Ascending aorta (tissue), 2 donors: ENCODE measurements around the gene TPTE. TPM values are rescaled to one million over a fixed set of nuclear protein-coding genes. Genes with fewer than 3 reads are reported as not detected.
"Not testable (repeated sequence)": the region's sequence is repeated elsewhere in the genome, so short reads cannot be mapped to it uniquely, and the experiment has no call there.

Experiments used
- DNase-seq, 2 donors: peaks; one replicate each; pipeline ENCODE4 v3.0.0-alpha.2; 2019; ENCODE audit warnings: low spot score in 2 of 2
- H3K27ac ChIP-seq, 2 donors: fragments of 200-600 bp; sonication (generic); one replicate each; pipeline ENCODE4 v1.5.1; 2016 to 2017; ENCODE audit warnings: mild to moderate bottlenecking in 1 of 2
- H3K27me3 ChIP-seq: fragments of 200-600 bp; sonication (generic); one replicate; pipeline ENCODE4 v1.5.1; 2017
- H3K36me3 ChIP-seq, 2 donors: fragments of 200-600 bp; sonication (generic); one replicate each; pipeline ENCODE4 v1.5.1; 2016
- H3K4me1 ChIP-seq, 2 donors: fragments of 200-600 bp; sonication (generic); one replicate each; pipeline ENCODE4 v1.5.1; 2016 to 2017; ENCODE audit warnings: mild to moderate bottlenecking in 1 of 2
- H3K4me3 ChIP-seq, 2 donors: fragments of 200-600 bp; sonication (generic); one replicate each; pipeline ENCODE4 v1.5.1; 2016 to 2017; ENCODE audit warnings: mild to moderate bottlenecking in 1 of 2
- H3K9me3 ChIP-seq, 2 donors: fragments of 200-600 bp; sonication (generic); one replicate each; pipeline ENCODE4 v1.5.1; 2016
- CTCF ChIP-seq, 3 experiments: fragments of 200-600 bp in 2 of 3; fragments of 450-650 bp in 1 of 3; sonication (generic) in 2 of 3; IDR thresholded peaks; one replicate each; pipeline ENCODE4 v1.5.1; 2016 to 2019; ENCODE audit warnings: antibody characterized with exemption in 3 of 3, mild to moderate bottlenecking in 1 of 3, moderate library complexity in 1 of 3
- intact Hi-C: fragments of 100-400 bp; cut with DNase I; formaldehyde crosslinking; loops from one replicate; pipeline ENCODE4 v1.15.1; 2023
- total RNA-seq: library from RNA; depleted of rRNA; stranded (reverse); fragments of >200 nt; gene quantifications from one replicate; pipeline ENCODE4 v1.1.0, GENCODE V29; 2016

TPTE gene
- total RNA-seq, 1 donor from 2014 or later, result not detected

DNA sequence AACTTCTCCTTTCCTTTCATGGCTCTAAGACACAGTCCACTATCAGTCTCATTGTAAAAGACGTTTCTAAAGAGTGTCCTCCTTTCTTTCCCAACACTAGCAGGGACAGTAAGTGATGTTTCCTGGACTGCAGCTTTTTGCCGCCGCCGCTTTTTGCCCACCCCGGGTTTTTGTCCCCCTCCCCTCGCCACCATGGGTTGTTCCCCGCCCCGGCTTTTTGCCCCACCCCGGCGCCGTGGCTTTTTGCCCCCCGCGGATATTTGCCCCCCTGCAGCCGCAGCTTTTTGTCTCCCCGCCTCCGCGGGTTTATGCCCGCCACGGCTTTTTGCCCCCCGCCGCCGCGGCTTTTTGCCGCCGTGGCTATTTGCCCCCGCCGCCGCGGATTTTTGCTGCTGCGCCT is 95.2 kb downstream of the TPTE start:
- no peak for DNase-seq
- H3K36me3 ChIP-seq, result no peaks in the 10 kb centered on the region
- intact Hi-C loops, result no loop called here
- no peak overlapping the region for H3K27ac ChIP-seq
- no peak overlapping the region for H3K4me3 ChIP-seq
- H3K9me3 ChIP-seq, result peaks cover 0 to 9% of the 10 kb centered on the region in 2 donors
- no peak for TF ChIP-seq CTCF (IDR thresholded peaks at IDR 0.05)
- H3K4me1 ChIP-seq, result no peaks in the 10 kb centered on the region
- H3K27me3 ChIP-seq, result no peaks in the 10 kb centered on the region

- H3K27me3 ChIP-seq, H3K27ac ChIP-seq, H3K4me3 ChIP-seq, H3K4me1 ChIP-seq, H3K36me3 ChIP-seq, intact Hi-C loops, DNase-seq: not testable (repeated sequence)
- peaks cover 0 to 11% of the 10 kb centered on the region in 2 donors for H3K9me3 ChIP-seq
Measured at GRCh38 chr21:10617133-10617752, 95.9 kb downstream of the TPTE start.

GRCh38 chr21:10627316-10627863 is 106.0 kb downstream of the TPTE start:
- H3K27me3 ChIP-seq, result no peaks in the 10 kb centered on the region
- no peak for DNase-seq
- H3K9me3 ChIP-seq, result peaks cover 0 to 19% of the 10 kb centered on the region in 2 donors
- no peak overlapping the region for H3K27ac ChIP-seq
- H3K4me3 ChIP-seq, result no peak overlapping the region
- intact Hi-C loops, result no loop called here
- no peaks in the 10 kb centered on the region for H3K4me1 ChIP-seq
- H3K36me3 ChIP-seq, result no peaks in the 10 kb centered on the region
- TF ChIP-seq CTCF (IDR thresholded peaks at IDR 0.05), result no peak

GRCh38 chr21:10629239-10629638 is 107.9 kb downstream of the TPTE start:
- intact Hi-C loops, DNase-seq: not testable (repeated sequence)
- peaks cover 0 to 17% of the 10 kb centered on the region in 2 donors for H3K9me3 ChIP-seq

DNA sequence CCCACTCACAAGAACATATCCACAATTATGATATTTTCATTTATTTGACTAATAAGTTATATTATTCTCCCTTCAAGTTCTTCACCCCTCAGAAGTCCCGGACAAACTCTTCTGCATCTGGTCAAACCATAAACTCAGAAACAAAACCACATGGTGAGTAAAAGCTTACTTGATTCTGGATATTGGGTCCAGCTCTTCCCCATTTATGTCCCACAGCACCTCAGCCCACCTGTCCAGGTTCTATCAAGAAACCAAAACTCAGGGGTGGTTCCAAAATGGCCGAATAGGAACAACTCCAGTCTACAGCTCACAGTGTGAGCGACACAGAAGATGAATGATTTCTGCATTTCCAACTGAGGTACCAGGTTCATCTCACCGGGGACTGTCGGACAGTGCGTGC is 109.4 kb downstream of the TPTE start:
- DNase-seq, H3K4me1 ChIP-seq, H3K36me3 ChIP-seq, H3K4me3 ChIP-seq, H3K27ac ChIP-seq, intact Hi-C loops, H3K27me3 ChIP-seq: not testable (repeated sequence)
- peaks cover 0 to 19% of the 10 kb centered on the region in 2 donors for H3K9me3 ChIP-seq

More at GRCh38 chr21:10629239-10629638, 107.9 kb downstream of the TPTE start:
- not testable (repeated sequence) for H3K4me3 ChIP-seq, H3K27ac ChIP-seq, H3K36me3 ChIP-seq, H3K27me3 ChIP-seq, H3K4me1 ChIP-seq

DNA sequence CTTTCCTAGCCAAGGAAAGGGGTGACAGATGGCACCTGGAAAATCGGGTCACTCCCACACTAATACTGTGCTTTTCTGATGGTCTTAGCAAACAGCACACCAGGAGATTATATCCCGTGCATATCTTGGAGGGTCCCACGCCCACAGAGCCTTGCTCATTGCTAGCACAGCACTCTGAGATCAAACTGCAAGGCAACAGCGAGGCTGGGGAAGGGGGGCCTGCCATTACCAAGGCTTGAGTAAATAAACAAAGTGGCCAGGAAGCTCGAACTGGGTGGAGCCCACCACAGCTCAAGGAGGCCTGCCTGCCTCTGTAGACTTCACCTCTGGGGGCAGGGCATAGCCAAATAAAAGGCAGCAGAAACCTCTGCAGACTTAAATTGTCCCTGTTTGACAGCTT is 109.9 kb downstream of the TPTE start:
- DNase-seq, H3K4me1 ChIP-seq, H3K27me3 ChIP-seq, H3K27ac ChIP-seq, H3K36me3 ChIP-seq, intact Hi-C loops, H3K4me3 ChIP-seq: not testable (repeated sequence)
- H3K9me3 ChIP-seq, result peaks cover 0 to 22% of the 10 kb centered on the region in 2 donors

DNA sequence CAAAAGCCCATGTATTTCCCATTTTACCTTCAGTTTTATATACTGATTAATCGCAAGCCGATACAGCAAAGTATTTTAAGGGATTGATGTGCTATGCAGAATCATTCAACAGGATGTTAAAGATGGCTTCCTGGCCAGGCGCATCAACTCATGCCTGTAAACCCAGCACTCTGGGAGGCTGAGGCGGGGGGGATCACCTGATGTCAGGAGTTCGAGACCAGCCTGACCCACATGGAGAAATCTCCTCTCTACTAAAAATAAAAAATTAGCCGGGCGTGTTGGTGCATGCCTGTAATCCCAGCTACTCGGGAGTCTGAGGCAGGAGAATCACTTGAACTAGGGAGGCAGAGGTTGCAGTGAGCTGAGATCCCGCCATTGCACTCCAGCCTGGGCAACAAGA is 116.8 kb downstream of the TPTE start:
- peaks cover 4 to 14% of the 10 kb centered on the region in 2 donors for H3K9me3 ChIP-seq
- intact Hi-C loops, H3K27ac ChIP-seq, DNase-seq, H3K27me3 ChIP-seq, H3K4me3 ChIP-seq, H3K4me1 ChIP-seq, H3K36me3 ChIP-seq: not testable (repeated sequence)

GRCh38 chr21:10639123-10639522 is 117.7 kb downstream of the TPTE start:
- no peaks in the 10 kb centered on the region for H3K27me3 ChIP-seq
- no peaks in the 10 kb centered on the region for H3K36me3 ChIP-seq
- H3K9me3 ChIP-seq, result peaks cover 4 to 14% of the 10 kb centered on the region in 2 donors
- TF ChIP-seq CTCF (IDR thresholded peaks at IDR 0.05), result no peak
- no peak overlapping the region for H3K27ac ChIP-seq
- no peaks in the 10 kb centered on the region for H3K4me1 ChIP-seq
- H3K4me3 ChIP-seq, result no peak overlapping the region
- intact Hi-C loops, result no loop called here
- no peak for DNase-seq

- intact Hi-C loops, result not testable (repeated sequence)
Measured at GRCh38 chr21:10639746-10640145, 118.4 kb downstream of the TPTE start.

More at GRCh38 chr21:10639746-10640145, 118.4 kb downstream of the TPTE start:
- peaks cover 4 to 14% of the 10 kb centered on the region in 2 donors for H3K9me3 ChIP-seq
- not testable (repeated sequence) for DNase-seq, H3K4me3 ChIP-seq, H3K27me3 ChIP-seq, H3K4me1 ChIP-seq, H3K27ac ChIP-seq, H3K36me3 ChIP-seq
